ENCODE measurements around the gene AARS2.
A peak's percentile ranks its signal among the peaks of the same experiment; 100 is the strongest.

Gene AARS2

GRCh38 chr6:44272999-44273566 is 40.1 kb downstream of the AARS2 start:
- DNase-seq: no peak

- no peak for DNase-seq
Measured at GRCh38 chr6:44272529-44272928, 40.6 kb downstream of the AARS2 start.

GRCh38 chr6:44271914-44272313 is 41.2 kb downstream of the AARS2 start:
- no peak for DNase-seq

- no peak for DNase-seq
Measured at GRCh38 chr6:44271406-44271723, 41.8 kb downstream of the AARS2 start.

GRCh38 chr6:44270526-44271405 is 42.4 kb downstream of the AARS2 start:
- DNase-seq: peak; percentile 81

- peak; percentile 64 for DNase-seq
Measured at GRCh38 chr6:44269921-44270525, 43.1 kb downstream of the AARS2 start, which contains the start of gene TMEM151B. TSS of gene TMEM151B (plus strand) at chr6:44270450. CDS start at chr6:44270743, 293 bp downstream.

- DNase-seq: no peak
Measured at GRCh38 chr6:44269178-44269920, 43.8 kb downstream of the AARS2 start.

- peak; percentile 93 for DNase-seq
Measured at GRCh38 chr6:44268095-44268628, 45.0 kb downstream of the AARS2 start.

- DNase-seq: no peak
Measured at GRCh38 chr6:44267252-44267651, 45.9 kb downstream of the AARS2 start.

- DNase-seq: no peak
Measured at GRCh38 chr6:44266347-44266746, 46.8 kb downstream of the AARS2 start.

GRCh38 chr6:44265722-44266233 is 47.4 kb downstream of the AARS2 start:
- no peak for DNase-seq

- DNase-seq: peak; percentile 96
Measured at GRCh38 chr6:44265007-44265721, 48.0 kb downstream of the AARS2 start, which contains the start of gene NFKBIE. TSS of gene NFKBIE (minus strand) at chr6:44265551. CDS start at chr6:44265346, 205 bp downstream.

GRCh38 chr6:44264154-44265006 is 48.8 kb downstream of the AARS2 start:
- peak; percentile 35 for DNase-seq

- no peak for DNase-seq
Measured at GRCh38 chr6:44263354-44264100, 49.6 kb downstream of the AARS2 start.

GRCh38 chr6:44262467-44263353 is 50.4 kb downstream of the AARS2 start:
- no peak for DNase-seq

- no peak for DNase-seq
Measured at GRCh38 chr6:44261581-44261980, 51.6 kb downstream of the AARS2 start.

- no peak for DNase-seq
Measured at GRCh38 chr6:44260451-44261297, 52.5 kb downstream of the AARS2 start.

- DNase-seq: no peak
Measured at GRCh38 chr6:44260011-44260410, 53.1 kb downstream of the AARS2 start.
